ENCODE data around the gene OR11G2.
"Not testable (repeated sequence)": the region's sequence is repeated elsewhere in the genome, so short reads cannot be mapped to it uniquely, and the experiment has no call there.

OR11G2 gene

DNA sequence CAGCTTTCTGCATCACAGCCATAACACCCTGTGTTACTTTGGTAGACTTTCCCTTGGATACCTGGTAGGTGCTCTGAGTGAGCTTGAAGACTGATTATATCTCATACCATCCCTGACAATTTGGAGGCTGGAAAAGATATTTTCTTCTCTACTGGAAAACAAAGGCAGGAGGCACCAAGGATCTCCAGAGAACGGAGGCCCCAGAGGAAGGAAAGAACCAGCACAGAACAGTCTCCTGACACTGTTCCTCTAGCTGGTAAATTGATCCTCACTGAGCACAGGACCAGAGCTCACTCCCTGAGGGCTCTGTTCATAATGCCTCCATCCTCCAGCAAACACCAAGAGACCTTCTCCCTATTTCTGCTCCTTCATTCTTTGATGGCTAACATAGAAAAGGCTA, at the start of gene OR11G2:
Gene OR11G2 (plus strand): TSS at position 301 of the 400 bp plus-strand sequence. CDS start 6,542 bp downstream, outside the sequence.
- no peak for DNase-seq (ENCODE audit: low read depth)

GRCh38 chr14:20143911-20144310, 46.8 kb upstream of the OR11G2 start:
- DNase-seq (ENCODE audit: low read depth), result no peak

DNA sequence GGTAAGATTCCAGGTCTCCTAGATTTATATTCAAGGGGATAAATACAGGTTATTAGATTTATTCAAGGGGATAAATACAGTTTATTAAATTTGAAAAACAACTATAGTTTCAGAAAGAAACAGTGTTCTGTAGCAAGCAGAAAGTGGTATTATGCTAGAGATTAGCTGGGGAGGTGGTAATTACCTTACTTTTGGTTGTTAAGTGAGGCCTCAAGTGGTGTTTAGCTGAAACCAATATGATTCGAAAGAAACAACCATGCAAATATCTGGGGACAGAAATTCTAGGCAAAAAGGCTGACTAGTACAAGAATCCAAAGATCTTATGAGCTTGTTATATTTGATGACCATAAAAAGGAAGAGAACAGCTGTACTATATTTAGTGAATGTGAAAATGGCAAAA, 45.9 kb upstream of the OR11G2 start:
- no peak for DNase-seq (ENCODE audit: low read depth)

DNA sequence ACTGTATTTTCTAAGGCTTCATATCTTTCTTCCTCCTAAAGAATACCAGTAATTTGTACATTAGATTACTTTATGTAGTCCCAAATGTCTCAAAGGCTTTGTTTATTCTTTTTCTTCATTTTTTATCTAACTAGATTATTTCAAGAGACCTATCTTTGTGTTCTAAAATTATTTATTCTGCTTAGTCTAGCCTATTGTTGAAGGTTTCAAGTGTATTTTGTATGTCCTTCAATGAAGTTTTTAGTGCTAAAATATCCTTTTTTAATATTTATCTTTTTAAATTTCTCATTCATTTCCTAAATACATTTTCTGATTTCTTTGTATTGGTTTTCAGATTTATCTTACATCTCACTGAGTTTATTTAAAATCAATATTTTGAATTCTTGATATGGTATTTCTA, 26.2 kb upstream of the OR11G2 start:
- no peak for DNase-seq (ENCODE audit: low read depth)

GRCh38 chr14:20167091-20167490, 23.6 kb upstream of the OR11G2 start:
- DNase-seq (ENCODE audit: low read depth), result no peak

GRCh38 chr14:20169852-20170251, 20.8 kb upstream of the OR11G2 start:
- peak; percentile 3 for DNase-seq (ENCODE audit: low read depth)

DNA sequence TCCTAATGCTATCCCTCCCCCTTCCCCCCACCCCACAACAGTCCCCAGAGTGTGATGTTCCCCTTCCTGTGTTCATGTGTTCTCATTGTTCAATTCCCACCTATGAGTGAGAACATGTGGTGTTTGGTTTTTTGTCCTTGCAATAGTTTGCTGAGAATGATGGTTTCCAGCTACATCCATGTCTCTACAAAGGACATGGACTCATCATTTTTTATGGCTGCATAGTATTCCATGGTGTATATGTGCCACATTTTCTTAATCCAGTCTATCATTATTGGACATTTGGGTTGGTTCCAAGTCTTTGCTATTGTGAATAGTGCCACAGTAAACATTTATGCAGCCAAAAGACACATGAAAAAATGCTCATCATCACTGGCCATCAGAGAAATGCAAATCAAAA, 16.5 kb upstream of the OR11G2 start:
- not testable (repeated sequence) for DNase-seq (ENCODE audit: low read depth)

DNA sequence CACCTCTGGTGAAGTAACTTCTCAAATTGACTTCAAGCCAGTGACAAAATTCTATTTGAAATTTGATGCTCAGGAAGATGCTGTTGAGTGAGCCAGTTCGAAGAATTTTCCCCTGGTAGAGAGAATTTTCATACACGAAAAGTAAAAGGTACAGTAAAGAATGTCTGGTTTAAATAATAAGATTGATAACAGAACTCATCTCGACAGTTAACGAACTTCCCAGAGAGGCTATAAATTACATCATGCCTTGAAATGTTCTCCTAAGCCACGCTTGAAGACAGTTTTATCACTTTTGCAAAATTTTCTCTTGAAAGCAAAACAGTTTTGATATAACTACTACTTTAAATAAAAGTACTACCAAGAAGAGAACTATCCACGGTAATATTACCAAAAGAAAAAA, 14.4 kb upstream of the OR11G2 start:
- no peak for DNase-seq (ENCODE audit: low read depth)

GRCh38 chr14:20177433-20177974, 13.2 kb upstream of the OR11G2 start:
- no peak for DNase-seq (ENCODE audit: low read depth)

DNA sequence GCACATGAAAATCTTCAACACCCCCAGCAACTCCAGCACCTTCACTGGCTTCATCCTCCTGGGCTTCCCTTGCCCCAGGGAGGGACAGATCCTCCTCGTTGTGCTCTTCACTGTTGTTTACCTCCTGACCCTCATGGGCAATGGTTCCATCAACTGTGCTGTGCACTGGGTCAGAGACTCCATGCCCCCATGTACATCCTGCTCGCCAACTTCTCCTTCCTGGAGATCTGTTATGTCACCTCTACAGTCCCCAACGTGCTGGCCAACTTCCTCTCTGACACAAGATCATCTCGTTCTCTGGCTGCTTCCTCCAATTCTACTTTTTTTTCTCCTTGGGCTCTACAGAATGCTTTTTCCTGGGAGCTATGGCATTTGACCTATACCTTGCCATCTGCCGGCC, 11.5 kb upstream of the OR11G2 start:
- no peak for DNase-seq (ENCODE audit: low read depth)

- no peak for DNase-seq (ENCODE audit: low read depth)
These were observed 10.8 kb upstream of the OR11G2 start for GRCh38 chr14:20179880-20180279.

DNA sequence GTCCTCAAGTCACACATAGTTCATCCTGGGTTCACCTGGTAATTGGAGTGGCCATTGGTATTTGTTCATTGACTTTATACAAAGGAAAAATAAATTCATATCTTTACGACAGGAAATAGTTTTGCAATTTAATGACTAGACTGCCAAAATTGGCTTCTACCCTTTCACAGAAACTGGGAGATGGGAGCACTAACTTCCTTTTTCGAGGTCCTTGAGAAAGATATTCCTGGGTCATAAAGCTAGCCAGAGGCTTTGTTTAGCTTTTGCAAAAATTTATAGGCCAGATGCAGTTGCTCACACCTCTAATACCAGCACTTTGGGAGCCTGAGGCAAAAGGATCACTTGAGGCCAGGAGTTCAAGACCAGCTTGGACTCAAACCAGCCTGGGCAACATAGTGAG, 10.2 kb upstream of the OR11G2 start:
- DNase-seq (ENCODE audit: low read depth), result no peak

- no peak for DNase-seq (ENCODE audit: low read depth)
These were observed 6.5 kb upstream of the OR11G2 start for GRCh38 chr14:20184181-20184580.

DNA sequence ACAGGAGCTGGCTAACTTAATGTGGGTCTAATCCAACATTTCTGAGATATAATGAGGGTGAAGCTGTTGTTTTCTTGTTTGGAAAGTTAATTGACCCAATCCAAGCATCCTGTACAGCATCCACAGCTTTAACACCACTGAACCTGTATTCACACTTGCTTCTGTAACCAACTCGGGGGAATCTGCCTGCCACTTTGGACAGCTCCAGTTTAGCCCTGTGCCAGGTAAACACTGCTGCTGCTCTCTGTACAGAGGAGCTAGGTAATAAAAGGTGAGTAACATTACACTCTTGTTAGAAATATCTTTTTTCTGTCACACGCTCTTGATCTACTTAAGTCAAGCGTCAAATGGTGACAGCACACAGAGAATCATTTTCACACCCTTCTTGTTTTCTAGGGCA, 700 bp downstream of the OR11G2 start:
- no peak for DNase-seq (ENCODE audit: low read depth)

- DNase-seq (ENCODE audit: low read depth), result no peak
These were observed 3.4 kb downstream of the OR11G2 start for GRCh38 chr14:20194101-20194500.

GRCh38 chr14:20195170-20195569, 4.5 kb downstream of the OR11G2 start:
- DNase-seq (ENCODE audit: low read depth), result not testable (repeated sequence)

DNA sequence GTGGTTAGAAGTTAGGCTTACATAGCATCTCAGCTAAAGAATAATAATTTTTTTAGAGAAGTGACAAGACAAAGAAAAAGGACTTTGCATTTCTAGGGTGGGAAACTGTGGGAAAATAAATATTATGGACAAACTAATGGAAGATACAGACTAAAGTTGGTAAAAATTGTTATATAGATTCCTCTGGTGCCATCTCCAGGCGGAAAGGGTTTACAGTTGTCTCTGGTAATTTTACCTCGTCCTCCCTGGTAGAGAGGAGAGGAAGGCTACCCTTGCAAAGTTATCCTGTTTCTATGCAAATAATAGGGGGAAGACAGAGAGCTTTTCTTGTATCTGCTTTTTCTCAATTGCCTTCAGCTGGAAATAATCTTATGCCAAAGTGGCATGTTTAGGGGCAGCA, 5.2 kb downstream of the OR11G2 start:
- no peak for DNase-seq (ENCODE audit: low read depth)

GRCh38 chr14:20197459-20197858, 6.8 kb downstream of the OR11G2 start:
- no peak for DNase-seq (ENCODE audit: low read depth)

GRCh38 chr14:20198991-20199390, 8.3 kb downstream of the OR11G2 start:
- DNase-seq (ENCODE audit: low read depth), result no peak

- DNase-seq (ENCODE audit: low read depth), result no peak
These were observed 14.0 kb downstream of the OR11G2 start for GRCh38 chr14:20204721-20205120.

DNA sequence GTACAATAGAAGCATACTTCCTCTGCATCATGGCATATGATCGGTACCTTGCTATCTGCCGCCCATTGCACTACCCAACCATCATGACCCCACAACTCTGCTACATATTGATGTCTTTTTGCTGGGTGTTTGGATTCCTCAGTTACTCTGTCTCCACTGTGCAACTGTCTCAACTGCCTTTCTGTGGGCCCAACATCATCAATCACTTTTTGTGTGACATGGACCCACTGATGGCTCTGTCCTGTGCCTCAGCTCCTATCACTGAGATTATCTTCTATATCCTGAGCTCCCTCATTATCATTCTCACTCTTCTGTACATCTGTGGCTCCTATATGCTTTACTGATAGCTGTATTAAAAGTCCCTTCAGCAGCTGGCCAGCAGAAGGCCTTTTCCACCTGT, 18.9 kb downstream of the OR11G2 start:
- no peak for DNase-seq (ENCODE audit: low read depth)

GRCh38 chr14:20212406-20212805, 21.7 kb downstream of the OR11G2 start:
- not testable (repeated sequence) for DNase-seq (ENCODE audit: low read depth)

DNA sequence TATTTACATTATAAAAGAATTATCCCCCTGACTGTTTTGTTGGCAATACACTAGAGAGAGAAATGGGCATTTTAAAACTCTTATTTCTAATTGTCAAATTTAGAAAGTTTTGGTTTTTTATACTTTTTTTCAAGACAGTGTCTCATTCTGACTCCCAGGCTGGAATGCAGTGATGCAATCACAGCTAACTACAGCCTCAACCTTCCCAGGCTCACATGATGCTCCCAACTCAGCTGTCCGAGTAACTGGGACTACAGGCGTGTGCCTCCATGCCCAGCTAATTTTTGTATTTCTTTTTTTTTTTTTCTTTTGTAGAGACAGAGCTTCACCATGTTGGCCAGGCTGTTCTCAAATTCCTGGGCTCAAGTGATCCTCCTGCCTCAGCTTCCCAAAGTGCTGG, 24.5 kb downstream of the OR11G2 start:
- DNase-seq (ENCODE audit: low read depth), result no peak

- DNase-seq (ENCODE audit: low read depth), result no peak
These were observed 28.3 kb downstream of the OR11G2 start for GRCh38 chr14:20219033-20219432.

- no peak for DNase-seq (ENCODE audit: low read depth)
These were observed 32.7 kb downstream of the OR11G2 start, which contains the start of gene OR11H6 for GRCh38 chr14:20223410-20223809. Gene OR11H6 (plus strand): TSS chr14:20223710. CDS start chr14:20223710, 0 bp downstream.
